Right lobe of liver (tissue), 6 donors: Measurements from ENCODE around the gene KRTAP10-9. TPM values are rescaled to one million over a fixed set of nuclear protein-coding genes. Genes with fewer than 3 reads are reported as not detected.

Experiments
- ATAC-seq, 4 donors: fragments of 200-7000 bp; cut with Tn5 transposase; one replicate each; pipeline ENCODE4 v1.9.1; 2020; ENCODE audit warnings: mild to moderate bottlenecking in 4 of 4, moderate library complexity in 4 of 4
- DNase-seq, 3 donors: peaks; one replicate each; pipeline ENCODE4 v3.0.0-alpha.2; 2020
- H3K27ac ChIP-seq, 3 donors: fragments of 200-600 bp; one replicate each; pipeline ENCODE4 v1.8.0; 2022
- H3K27me3 ChIP-seq, 2 donors: fragments of 200-600 bp; one replicate each; pipeline ENCODE4 v1.8.0; 2022
- H3K36me3 ChIP-seq, 4 donors: fragments of 200-600 bp; sonication (generic) in 1 of 4; one replicate each; pipeline versions ENCODE4 v1.5.1 to v1.8.0; 2017 to 2022; ENCODE audit warnings: control low read depth in 1 of 4
- H3K4me1 ChIP-seq, 4 donors: fragments of 200-600 bp; sonication (generic) in 1 of 4; one replicate each; pipeline versions ENCODE4 v1.5.1 to v1.8.0; 2017 to 2022; ENCODE audit warnings: control low read depth in 1 of 4
- H3K4me3 ChIP-seq, 3 donors: fragments of 200-600 bp; one replicate each; pipeline ENCODE4 v1.8.0; 2022
- H3K9me3 ChIP-seq, 4 donors: fragments of 200-600 bp; sonication (generic) in 1 of 4; one replicate each; pipeline versions ENCODE4 v1.5.1 to v1.8.0; 2017 to 2022; ENCODE audit warnings: control low read depth in 1 of 4
- CTCF ChIP-seq, 4 donors: fragments of 200-600 bp in 3 of 4; fragments of 450-650 bp in 1 of 4; IDR thresholded peaks; one replicate each; pipeline versions ENCODE4 v1.5.1 to v1.8.0; 2016 to 2022; ENCODE audit warnings: antibody characterized with exemption in 4 of 4, mild to moderate bottlenecking in 2 of 4
- POLR2A ChIP-seq: fragments of 450-650 bp; IDR thresholded peaks from one replicate; pipeline ENCODE4 v1.6.1; 2017; ENCODE audit warnings: antibody characterized with exemption, mild to moderate bottlenecking
- WGBS: methylation state at CpG from one replicate; pipeline ENCODE4 v1.1.6; 2018; ENCODE audit warnings: low coverage, low lambda C conversion rate; ENCODE audit not compliant: insufficient coverage; ENCODE audit errors: missing lambda C conversion rate; 5-methylcytosine and 5-hydroxymethylcytosine counted together
- intact Hi-C, 2 donors: fragments of 100-400 bp; cut with DNase I; formaldehyde crosslinking; loops; one replicate each; pipeline versions ENCODE4 v1.11.2 to v1.14.1; 2022
- total RNA-seq, 6 experiments: library from RNA; depleted of rRNA in 2 of 6; stranded (reverse); fragments of >200 nt in 2 of 6; fragmentation: NEBNext Ultra II Directional in 3 of 6; extraction: Animal tissue kit (Norgen Biotek cat#: 25700) in 3 of 6; gene quantifications; one replicate each; pipeline versions ENCODE4 v1.1.0 to v1.2.4, GENCODE V29; 2016 to 2023
- donor health status: DM: no; HTN: yes; CAD: no.
- donor health status: DM: no; HTN: no; CAD: no.
- donor health status: DM: no; HTN: no; CAD: no.
- donor health status: DM: no; HTN: yes; CAD: no.
- donor health status: DM: no; HTN: yes; CAD: no.

KRTAP10-9 gene
- total RNA-seq, 6 experiments from 2014 or later = not detected

- 91% methylated on average over 3 of the region's 13 CpGs for WGBS
- DNase-seq = no peak
Measured at GRCh38 chr21:44677881-44678280, 51.0 kb downstream of the KRTAP10-9 start.

More at GRCh38 chr21:44677881-44678280, 51.0 kb downstream of the KRTAP10-9 start:
- TF ChIP-seq CTCF (IDR thresholded peaks at IDR 0.05) (no peak), POLR2A (no peak)
- Histone ChIP-seq H3K27me3 (no peaks in the 10 kb centered on the region), H3K9me3 (peaks cover 0 to 4% (median 0%) of the 10 kb centered on the region in 4 donors), H3K4me1 (no peaks in the 10 kb centered on the region), H3K36me3 (no peaks in the 10 kb centered on the region), H3K4me3 (no peak overlapping the region), H3K27ac (no peak overlapping the region)
- ATAC-seq = no peak
- intact Hi-C loops = no loop called here

Other genes with a start within 250 kb of the KRTAP10-9 start
- gene LRRC3, start 171.6 kb upstream of the KRTAP10-9 start, total RNA-seq = 10 to 100 TPM in 5 of 6 experiments, 1 to 10 TPM in 1; 7.5 to 19.3 (median 13.9) TPM
- not detected for gene KRTAP10-1, start 86.9 kb upstream of the KRTAP10-9 start, total RNA-seq
- gene KRTAP10-2, start 75.6 kb upstream of the KRTAP10-9 start, total RNA-seq = not detected
- not detected for gene KRTAP10-3, start 68.3 kb upstream of the KRTAP10-9 start, total RNA-seq
- gene KRTAP10-4, start 53.4 kb upstream of the KRTAP10-9 start, total RNA-seq = not detected
- not detected for gene KRTAP10-5, start 46.5 kb upstream of the KRTAP10-9 start, total RNA-seq
- gene KRTAP10-6, start 34.6 kb upstream of the KRTAP10-9 start, total RNA-seq = not detected
- gene KRTAP10-7, start 26.5 kb upstream of the KRTAP10-9 start, total RNA-seq = not detected
- not detected for gene KRTAP10-8, start 15.0 kb upstream of the KRTAP10-9 start, total RNA-seq
- not detected for gene KRTAP10-10, start 10.3 kb downstream of the KRTAP10-9 start, total RNA-seq
- gene KRTAP10-11, start 19.3 kb downstream of the KRTAP10-9 start, total RNA-seq = not detected
- gene KRTAP12-4, start 27.6 kb downstream of the KRTAP10-9 start, total RNA-seq = not detected
- gene KRTAP12-3, start 30.8 kb downstream of the KRTAP10-9 start, total RNA-seq = not detected
- gene KRTAP12-2, start 39.8 kb downstream of the KRTAP10-9 start, total RNA-seq = not detected
- not detected for gene KRTAP12-1, start 55.1 kb downstream of the KRTAP10-9 start, total RNA-seq
- not detected for gene KRTAP10-12, start 70.1 kb downstream of the KRTAP10-9 start, total RNA-seq
- gene TSPEAR, start 84.5 kb downstream of the KRTAP10-9 start, total RNA-seq = not detected
- gene UBE2G2, start 174.7 kb downstream of the KRTAP10-9 start, total RNA-seq = 10 to 100 TPM; 41.5 to 54.6 (median 49.9) TPM
- gene SUMO3, start 191.0 kb downstream of the KRTAP10-9 start, total RNA-seq = 10 to 100 TPM; 33.4 to 41.2 (median 36.6) TPM
- gene PTTG1IP, start 246.6 kb downstream of the KRTAP10-9 start, total RNA-seq = 100 to 1,000 TPM in 3 of 6 experiments, 10 to 100 TPM in 3; 54.3 to 195 (median 140) TPM